Testis (tissue), 3 donors: ENCODE results near the gene BLMH. TPM values are rescaled to one million over a fixed set of nuclear protein-coding genes. Genes with fewer than 3 reads are reported as not detected.
A peak's percentile ranks its signal among the peaks of the same experiment; 100 is the strongest.

ENCODE experiments used
- DNase-seq: peaks from one replicate; pipeline ENCODE4 v3.0.0-alpha.2; 2019
- H3K27ac ChIP-seq, 2 donors: fragments of 200-600 bp; sonication (generic); one replicate each; pipeline ENCODE4 v1.5.1; 2019
- H3K27me3 ChIP-seq: fragments of 200-600 bp; sonication (generic); one replicate; pipeline ENCODE4 v1.5.1; 2019
- H3K36me3 ChIP-seq: fragments of 200-600 bp; sonication (generic); one replicate; pipeline ENCODE4 v1.5.1; 2017; ENCODE audit warnings: low read depth; ENCODE audit errors: missing control alignments
- H3K4me1 ChIP-seq: fragments of 200-600 bp; sonication (generic); one replicate; pipeline ENCODE4 v1.5.1; 2019
- H3K4me3 ChIP-seq, 2 donors: fragments of 200-600 bp; sonication (generic); one replicate each; pipeline ENCODE4 v1.5.1; 2017 to 2019
- H3K9me3 ChIP-seq: fragments of 200-600 bp; sonication (generic); one replicate; pipeline ENCODE4 v1.5.1; 2017
- CTCF ChIP-seq, 3 experiments: fragments of 450-650 bp in 2 of 3; fragments of 200-600 bp in 1 of 3; sonication (generic) in 1 of 3; IDR thresholded peaks; one replicate each; pipeline ENCODE4 v1.5.1; 2016 to 2019; ENCODE audit warnings: antibody characterized with exemption in 3 of 3, mild to moderate bottlenecking in 2 of 3, moderate library complexity in 1 of 3
- POLR2A ChIP-seq: fragments of 450-650 bp; IDR thresholded peaks from one replicate; pipeline ENCODE4 v1.6.1; 2017; ENCODE audit warnings: antibody characterized with exemption, mild to moderate bottlenecking, moderate library complexity
- WGBS, 2 donors: methylation state at CpG; one replicate each; pipeline ENCODE4 v1.1.5; 2018; 5-methylcytosine and 5-hydroxymethylcytosine counted together
- intact Hi-C: fragments of 100-400 bp; cut with DNase I; formaldehyde crosslinking; loops from one replicate; pipeline ENCODE4 v1.15.1; 2023; ENCODE audit warnings: low total_unique reads
- polyA plus RNA-seq: library from polyadenylated mRNA; stranded (reverse); fragments of 350-450 nt; fragmentation: Illumina TruSeq; extraction: RNeasy Lipid Tissue Mini Kit (QIAGEN cat#74804); gene quantifications from one replicate; pipeline ENCODE4 v1.2.3, GENCODE V29; 2014; ENCODE audit warnings: low read depth, low replicate concordance; ENCODE audit not compliant: insufficient read depth
- total RNA-seq, 2 donors: library from RNA; depleted of rRNA; stranded (reverse); fragments of >200 nt; gene quantifications; one replicate each; pipeline ENCODE4 v1.2.3, GENCODE V29; 2016

The BLMH gene
- total and polyA plus RNA-seq, 3 donors from 2014 or later = 36.4 to 54.9 (median 46.9) TPM

- H3K4me1 ChIP-seq = no peaks in the 10 kb centered on the region
- 85% methylated on average over 7 of the region's 7 CpGs for WGBS, 2 donors
These were observed 33.0 kb upstream of the BLMH start for GRCh38 chr17:30324723-30325122.

GRCh38 chr17:30323895-30324319, 32.2 kb upstream of the BLMH start:
- H3K27me3 ChIP-seq = no peaks in the 10 kb centered on the region
- H3K9me3 ChIP-seq = no peaks in the 10 kb centered on the region
- no peak overlapping the region for H3K27ac ChIP-seq
- intact Hi-C loops = no loop called here
- H3K36me3 ChIP-seq = no peaks in the 10 kb centered on the region
- H3K4me3 ChIP-seq = no peak overlapping the region
- peak; percentile 28 for DNase-seq
- TF ChIP-seq POLR2A (no peak), CTCF (IDR thresholded peaks at IDR 0.05) (no peak)
- no peaks in the 10 kb centered on the region for H3K4me1 ChIP-seq

More at GRCh38 chr17:30324723-30325122, 33.0 kb upstream of the BLMH start:
- DNase-seq = no peak
- H3K27ac ChIP-seq = no peak overlapping the region
- H3K36me3 ChIP-seq = no peaks in the 10 kb centered on the region
- no peaks in the 10 kb centered on the region for H3K9me3 ChIP-seq
- no peaks in the 10 kb centered on the region for H3K27me3 ChIP-seq
- intact Hi-C loops = no loop called here
- no peak overlapping the region for H3K4me3 ChIP-seq
- TF ChIP-seq CTCF (IDR thresholded peaks at IDR 0.05) (no peak), POLR2A (no peak)

- intact Hi-C loops = no loop called here
- TF ChIP-seq POLR2A (no peak), CTCF (IDR thresholded peaks at IDR 0.05) (no peak)
- no peaks in the 10 kb centered on the region for H3K36me3 ChIP-seq
- DNase-seq = no peak
- no peaks in the 10 kb centered on the region for H3K4me1 ChIP-seq
- no peak overlapping the region for H3K4me3 ChIP-seq
- WGBS, 2 donors = 69 to 82% methylated on average over 5 of the region's 5 CpGs
- no peaks in the 10 kb centered on the region for H3K27me3 ChIP-seq
- H3K9me3 ChIP-seq = no peaks in the 10 kb centered on the region
- no peak overlapping the region for H3K27ac ChIP-seq
These were observed 31.6 kb upstream of the BLMH start for GRCh38 chr17:30323262-30323894.

GRCh38 chr17:30321314-30321713, 29.6 kb upstream of the BLMH start:
- Histone ChIP-seq H3K36me3 (no peaks in the 10 kb centered on the region), H3K27me3 (no peaks in the 10 kb centered on the region), H3K4me1 (no peaks in the 10 kb centered on the region), H3K27ac (no peak overlapping the region), H3K9me3 (no peaks in the 10 kb centered on the region), H3K4me3 (no peak overlapping the region)
- intact Hi-C loops = no loop called here
- WGBS, 2 donors = 70 to 78% methylated on average over 4 of the region's 4 CpGs
- no peak for TF ChIP-seq POLR2A
- no peak for TF ChIP-seq CTCF (IDR thresholded peaks at IDR 0.05)
- no peak for DNase-seq

GRCh38 chr17:30318155-30318554, 26.4 kb upstream of the BLMH start:
- no peaks in the 10 kb centered on the region for H3K9me3 ChIP-seq
- 80 to 83% methylated on average over 3 of the region's 3 CpGs for WGBS, 2 donors
- H3K4me3 ChIP-seq = no peak overlapping the region
- TF ChIP-seq POLR2A = no peak
- TF ChIP-seq CTCF (IDR thresholded peaks at IDR 0.05) = no peak
- intact Hi-C loops = no loop called here
- no peak for DNase-seq
- no peaks in the 10 kb centered on the region for H3K36me3 ChIP-seq
- no peaks in the 10 kb centered on the region for H3K27me3 ChIP-seq
- no peaks in the 10 kb centered on the region for H3K4me1 ChIP-seq
- no peak overlapping the region for H3K27ac ChIP-seq
